HepG2 (cell line): ENCODE measurements around the gene PROC. TPM values are rescaled to one million over a fixed set of nuclear protein-coding genes. Genes with fewer than 3 reads are reported as not detected.

ENCODE experiments used
- BORCS8-MEF2B ChIP-seq: sonication (generic); formaldehyde crosslinking; IDR thresholded peaks from 2 replicates; pipeline ENCODE4 v1.8.0; 2022; ENCODE audit warnings: mild to moderate bottlenecking, missing genetic modification reagents
- CBX2 ChIP-seq, 2 experiments: fragments of 200-600 bp in 1 of 2; sonication (generic); formaldehyde crosslinking in 1 of 2; IDR thresholded peaks; 2 replicates each; pipeline versions ENCODE4 v1.7.0 to v1.8.1; 2018 to 2022; ENCODE audit warnings: low read depth in 2 of 2, low read length in 1 of 2, mild to moderate bottlenecking in 1 of 2, missing genetic modification reagents in 1 of 2
- CCDC6 ChIP-seq: sonication (generic); formaldehyde crosslinking; IDR thresholded peaks from 2 replicates; pipeline ENCODE4 v1.8.1; 2022; ENCODE audit warnings: mild to moderate bottlenecking, missing genetic modification reagents, moderate library complexity
- CSRNP1 ChIP-seq: sonication (generic); formaldehyde crosslinking; IDR thresholded peaks from 2 replicates; pipeline ENCODE4 v1.8.1; 2023; ENCODE audit warnings: mild to moderate bottlenecking, missing genetic modification reagents
- ELF3 ChIP-seq: IDR thresholded peaks from 2 replicates; pipeline ENCODE4 v1.6.1; 2016; ENCODE audit warnings: missing genetic modification reagents, missing compliant biosample characterization
- HBP1 ChIP-seq: IDR thresholded peaks from 2 replicates; pipeline ENCODE4 v1.6.1; 2016; ENCODE audit warnings: low read depth, control low read depth
- IRF2 ChIP-seq: IDR thresholded peaks from 2 replicates; pipeline ENCODE4 v1.6.1; 2018; ENCODE audit warnings: missing genetic modification reagents, missing compliant biosample characterization
- IRX3 ChIP-seq: sonication (generic); formaldehyde crosslinking; IDR thresholded peaks from 2 replicates; pipeline ENCODE4 v1.8.1; 2023; ENCODE audit warnings: mild to moderate bottlenecking, low read depth, missing genetic modification reagents, borderline replicate concordance
- KAT8 ChIP-seq: IDR thresholded peaks from 2 replicates; pipeline ENCODE4 v1.6.1; 2016; ENCODE audit warnings: missing genetic modification reagents, missing compliant biosample characterization
- MAFG ChIP-seq: sonication (generic); formaldehyde crosslinking; IDR thresholded peaks from 2 replicates; pipeline ENCODE4 v1.5.1; 2020; ENCODE audit warnings: mild to moderate bottlenecking, missing genetic modification reagents
- MAZ ChIP-seq, 2 experiments: sonication (generic) in 1 of 2; formaldehyde crosslinking in 1 of 2; IDR thresholded peaks; 2 replicates each; pipeline versions ENCODE4 v1.5.0 to v1.6.1; 2012 to 2020; ENCODE audit warnings: low read depth in 2 of 2, mild to moderate bottlenecking in 2 of 2, borderline replicate concordance in 1 of 2, improper control_type of control experiment in 1 of 2, low read length in 1 of 2, missing genetic modification reagents in 1 of 2, moderate library complexity in 1 of 2
- MIXL1 ChIP-seq: IDR thresholded peaks from 2 replicates; pipeline ENCODE4 v1.6.1; 2016
- MXD3 ChIP-seq: IDR thresholded peaks from 2 replicates; pipeline ENCODE4 v1.6.1; 2016; ENCODE audit warnings: mild to moderate bottlenecking, missing biosample characterization, missing genetic modification reagents
- NAIF1 ChIP-seq: sonication (generic); formaldehyde crosslinking; IDR thresholded peaks from 2 replicates; pipeline ENCODE4 v1.5.0; 2020; ENCODE audit warnings: mild to moderate bottlenecking, missing genetic modification reagents, borderline replicate concordance
- PHF5A ChIP-seq: IDR thresholded peaks from one replicate; pipeline ENCODE4 v1.6.1; 2018; ENCODE audit warnings: low read depth, missing genetic modification reagents; ENCODE audit not compliant: unreplicated experiment
- PRMT3 ChIP-seq: sonication (generic); formaldehyde crosslinking; IDR thresholded peaks from 2 replicates; pipeline ENCODE4 v1.8.1; 2022; ENCODE audit warnings: low read depth, mild to moderate bottlenecking, moderate library complexity, missing genetic modification reagents, borderline replicate concordance
- RELA ChIP-seq: sonication (generic); formaldehyde crosslinking; IDR thresholded peaks from 2 replicates; pipeline ENCODE4 v1.4.0; 2020; ENCODE audit warnings: missing genetic modification reagents
- TBX3 ChIP-seq: fragments of 450-650 bp; IDR thresholded peaks from 2 replicates; pipeline ENCODE4 v1.6.1; 2017; ENCODE audit warnings: antibody characterized with exemption, mild to moderate bottlenecking, inconsistent platforms, borderline replicate concordance
- ZBTB14 ChIP-seq: sonication (generic); formaldehyde crosslinking; IDR thresholded peaks from 2 replicates; pipeline ENCODE4 v1.4.0; 2020; ENCODE audit warnings: missing genetic modification reagents
- ZNF160 ChIP-seq: sonication (generic); formaldehyde crosslinking; IDR thresholded peaks from 2 replicates; pipeline ENCODE4 v1.8.0; 2022; ENCODE audit warnings: mild to moderate bottlenecking, inconsistent platforms, missing genetic modification reagents
- ZNF264 ChIP-seq: sonication (generic); formaldehyde crosslinking; IDR thresholded peaks from 2 replicates; pipeline ENCODE4 v1.4.0; 2020; ENCODE audit warnings: missing genetic modification reagents
- ZNF3 ChIP-seq: IDR thresholded peaks from 2 replicates; pipeline ENCODE4 v1.7.0; 2017; ENCODE audit warnings: inconsistent platforms
- ZNF431 ChIP-seq: sonication (generic); formaldehyde crosslinking; IDR thresholded peaks from 2 replicates; pipeline ENCODE4 v1.9.0; 2022; ENCODE audit warnings: missing genetic modification reagents, low read depth, mild to moderate bottlenecking, borderline replicate concordance
- ZNF451 ChIP-seq: sonication (generic); formaldehyde crosslinking; IDR thresholded peaks from 2 replicates; pipeline ENCODE4 v1.5.0; 2020; ENCODE audit warnings: mild to moderate bottlenecking, missing genetic modification reagents
- ZNF567 ChIP-seq: sonication (generic); formaldehyde crosslinking; IDR thresholded peaks from 2 replicates; pipeline ENCODE4 v1.8.1; 2023; ENCODE audit warnings: mild to moderate bottlenecking, missing genetic modification reagents, borderline replicate concordance
- ZNF616 ChIP-seq: sonication (generic); formaldehyde crosslinking; IDR thresholded peaks from 2 replicates; pipeline ENCODE4 v1.5.0; 2020; ENCODE audit warnings: low read depth, mild to moderate bottlenecking, missing genetic modification reagents
- polyA plus RNA-seq, 8 experiments: library from polyadenylated mRNA; depleted of rRNA in 3 of 8; stranded (reverse) in 7 of 8; unstranded in 1 of 8; fragments of >200 nt; fragmentation: Illumina TruSeq in 4 of 8; extraction: Trizol in 4 of 8; gene quantifications; 2 replicates each; pipeline versions ENCODE4 v1.2.1 to v1.2.3, GENCODE V29; 2011 to 2016; ENCODE audit warnings: low read depth in 4 of 8, missing spikeins in 1 of 8, mixed read lengths in 1 of 8; ENCODE audit not compliant: insufficient read depth in 1 of 8
- total RNA-seq, 5 experiments: library from RNA; depleted of rRNA; stranded (reverse); fragments of >200 nt; fragmentation: Illumina TruSeq; extraction: Trizol; gene quantifications; 2 replicates each; pipeline ENCODE4 v1.2.3, GENCODE V29; 2016; ENCODE audit warnings: low read depth in 1 of 5

Gene PROC
- total and polyA plus RNA-seq, 2 of the 13 experiments (the other 11 are each of a cell fraction or from before 2014, with no cell fraction given) = 134 to 185 TPM

GRCh38 chr2:127415593-127416505, 2.4 kb upstream of the PROC start (continued):
- TF ChIP-seq ZNF616 (CRISPR knock-in tag) = no peak
- TF ChIP-seq ZNF160 = no peak
- no peak for TF ChIP-seq CBX2 (IDR thresholded peaks at IDR 0.05; ENCODE audit: low read depth, low read length)
- TF ChIP-seq CBX2 (CRISPR knock-in tag; IDR thresholded peaks at IDR 0.05; ENCODE audit: low read depth) = no peak
- TF ChIP-seq KAT8 (CRISPR knock-in tag) = no peak
- no peak for TF ChIP-seq ZNF264 (CRISPR knock-in tag)
- no peak for TF ChIP-seq PHF5A (CRISPR knock-in tag)
- no peak for TF ChIP-seq MAFG (CRISPR knock-in tag)
- TF ChIP-seq CCDC6 (CRISPR knock-in tag) = no peak
- no peak for TF ChIP-seq BORCS8-MEF2B
- TF ChIP-seq ZNF451 = no peak
- no peak for TF ChIP-seq MXD3 (CRISPR knock-in tag)
- no peak for TF ChIP-seq IRX3
- TF ChIP-seq PRMT3 (CRISPR knock-in tag) = no peak
- no peak for TF ChIP-seq ZBTB14 (CRISPR knock-in tag)
- TF ChIP-seq MIXL1 (CRISPR knock-in tag) = no peak
- no peak for TF ChIP-seq MAZ (IDR thresholded peaks at IDR 0.05; ENCODE audit: borderline replicate concordance, low read depth, low read length)
- no peak for TF ChIP-seq MAZ (CRISPR knock-in tag; IDR thresholded peaks at IDR 0.05; ENCODE audit: low read depth)
- TF ChIP-seq ZNF3 (CRISPR knock-in tag) = no peak
- TF ChIP-seq ZNF567 = no peak
- no peak for TF ChIP-seq ELF3 (CRISPR knock-in tag)
- no peak for TF ChIP-seq TBX3
- no peak for TF ChIP-seq IRF2 (CRISPR knock-in tag)
- no peak for TF ChIP-seq CSRNP1 (CRISPR knock-in tag)
- no peak for TF ChIP-seq NAIF1 (CRISPR knock-in tag)
- TF ChIP-seq HBP1 (CRISPR knock-in tag) = no peak
- TF ChIP-seq ZNF431 = no peak
- no peak for TF ChIP-seq RELA
